ENCODE results near the gene RABL6.
"Not testable (repeated sequence)": the region's sequence is repeated elsewhere in the genome, so short reads cannot be mapped to it uniquely, and the experiment has no call there.

RABL6 gene

GRCh38 chr9:136760834-136761544, 46.8 kb upstream of the RABL6 start:
- H3K27ac ChIP-seq; H3K36me3 ChIP-seq (replicated peaks); in situ Hi-C loops (cut with HindIII; ENCODE audit: low pct_ligation_motif_present, low sequenced_read_pairs); H3K27me3 ChIP-seq (replicated peaks); H3K4me3 ChIP-seq (ENCODE audit: low read depth, low read length): not testable (repeated sequence)
- DNase-seq = peak; percentile 74
- TF ChIP-seq CTCF (IDR thresholded peaks at IDR 0.05; ENCODE audit: low read depth, low read length, missing control alignments) = peak; percentile 84

GRCh38 chr9:136761545-136761981, 46.2 kb upstream of the RABL6 start:
- in situ Hi-C loops (cut with HindIII; ENCODE audit: low pct_ligation_motif_present, low sequenced_read_pairs) = no loop called here
- no peak for DNase-seq
- TF ChIP-seq CTCF (IDR thresholded peaks at IDR 0.05; ENCODE audit: low read depth, low read length, missing control alignments) = no peak
- Histone ChIP-seq H3K27me3 (replicated peaks) (no peaks in the 10 kb centered on the region), H3K4me3 (ENCODE audit: low read depth, low read length) (no peak overlapping the region), H3K27ac (no peak overlapping the region), H3K36me3 (replicated peaks) (no peaks in the 10 kb centered on the region)

GRCh38 chr9:136762221-136762691, 45.5 kb upstream of the RABL6 start:
- in situ Hi-C loops (cut with HindIII; ENCODE audit: low pct_ligation_motif_present, low sequenced_read_pairs) = no loop called here
- TF ChIP-seq CTCF (IDR thresholded peaks at IDR 0.05; ENCODE audit: low read depth, low read length, missing control alignments) = no peak
- no peak overlapping the region for H3K4me3 ChIP-seq (ENCODE audit: low read depth, low read length)
- no peak overlapping the region for H3K27ac ChIP-seq
- H3K27me3 ChIP-seq (replicated peaks) = no peaks in the 10 kb centered on the region
- no peaks in the 10 kb centered on the region for H3K36me3 ChIP-seq (replicated peaks)
- DNase-seq = no peak

- H3K27me3 ChIP-seq (replicated peaks) = no peaks in the 10 kb centered on the region
- no peaks in the 10 kb centered on the region for H3K36me3 ChIP-seq (replicated peaks)
- no peak overlapping the region for H3K4me3 ChIP-seq (ENCODE audit: low read depth, low read length)
- no peak overlapping the region for H3K27ac ChIP-seq
- DNase-seq = no peak
- in situ Hi-C loops (cut with HindIII; ENCODE audit: low pct_ligation_motif_present, low sequenced_read_pairs) = no loop called here
- no peak for TF ChIP-seq CTCF (IDR thresholded peaks at IDR 0.05; ENCODE audit: low read depth, low read length, missing control alignments)
These were observed 44.7 kb upstream of the RABL6 start for GRCh38 chr9:136762915-136763648.

- in situ Hi-C loops (cut with HindIII; ENCODE audit: low pct_ligation_motif_present, low sequenced_read_pairs) = no loop called here
- no peak for DNase-seq
- TF ChIP-seq CTCF (IDR thresholded peaks at IDR 0.05; ENCODE audit: low read depth, low read length, missing control alignments) = no peak
- H3K27ac ChIP-seq = no peak overlapping the region
- H3K36me3 ChIP-seq (replicated peaks) = no peaks in the 10 kb centered on the region
- no peaks in the 10 kb centered on the region for H3K27me3 ChIP-seq (replicated peaks)
- H3K4me3 ChIP-seq (ENCODE audit: low read depth, low read length) = no peak overlapping the region
These were observed 44.1 kb upstream of the RABL6 start for GRCh38 chr9:136763649-136764035.
